Ecto neural progenitor cell (in vitro differentiated cells): Measurements from ENCODE around the gene SLC12A7.

Experiments
- DNase-seq: peaks from one replicate; pipeline ENCODE4 v3.0.0-alpha.2; 2018; ENCODE audit warnings: low spot score

SLC12A7 gene

DNA sequence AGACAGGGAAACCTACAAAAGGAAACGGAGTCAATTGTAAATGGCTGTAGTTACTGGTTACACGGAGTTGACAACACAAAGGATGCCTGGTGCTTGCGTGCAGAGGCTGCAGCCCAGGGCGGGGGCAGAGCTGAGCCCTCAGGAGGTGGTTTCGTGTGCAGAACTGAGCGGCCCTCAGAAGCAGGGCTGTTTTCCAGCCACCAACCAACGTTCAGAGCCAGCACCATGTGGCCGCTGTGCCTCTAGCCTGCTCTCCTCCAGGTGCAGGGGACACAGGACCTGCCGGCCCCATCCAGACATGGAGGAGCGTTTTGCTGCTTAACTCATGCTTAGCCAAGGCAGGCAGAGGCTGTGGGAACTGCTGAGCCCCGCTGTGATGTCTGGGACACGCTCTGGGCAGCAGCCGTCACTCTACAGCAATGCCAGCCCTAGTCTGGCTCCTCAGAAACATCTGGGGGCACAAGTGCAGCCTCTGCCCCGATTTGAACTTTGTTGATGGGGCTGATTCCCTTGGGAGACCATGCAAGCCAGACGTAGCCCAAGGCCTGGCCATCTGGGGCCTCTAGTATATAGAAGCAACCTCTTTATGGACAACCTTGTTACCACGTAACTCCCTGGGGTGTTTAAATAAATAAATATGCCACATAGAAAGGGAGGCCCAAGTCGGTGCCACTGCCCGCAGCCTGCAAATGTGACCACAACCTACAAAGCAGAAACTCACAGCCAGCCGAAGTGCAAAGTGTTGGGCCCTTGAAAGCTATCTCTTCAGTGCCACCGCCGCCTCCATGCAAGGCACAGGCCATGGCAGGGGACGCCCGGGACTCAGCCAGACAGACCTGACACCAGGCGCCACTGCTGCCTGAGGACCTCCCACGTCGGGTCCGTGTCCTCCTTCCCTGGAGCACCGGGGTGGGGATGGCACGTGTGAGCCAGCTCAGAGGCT lies 61.2 kb downstream of the SLC12A7 start:
- DNase-seq = no peak

DNA sequence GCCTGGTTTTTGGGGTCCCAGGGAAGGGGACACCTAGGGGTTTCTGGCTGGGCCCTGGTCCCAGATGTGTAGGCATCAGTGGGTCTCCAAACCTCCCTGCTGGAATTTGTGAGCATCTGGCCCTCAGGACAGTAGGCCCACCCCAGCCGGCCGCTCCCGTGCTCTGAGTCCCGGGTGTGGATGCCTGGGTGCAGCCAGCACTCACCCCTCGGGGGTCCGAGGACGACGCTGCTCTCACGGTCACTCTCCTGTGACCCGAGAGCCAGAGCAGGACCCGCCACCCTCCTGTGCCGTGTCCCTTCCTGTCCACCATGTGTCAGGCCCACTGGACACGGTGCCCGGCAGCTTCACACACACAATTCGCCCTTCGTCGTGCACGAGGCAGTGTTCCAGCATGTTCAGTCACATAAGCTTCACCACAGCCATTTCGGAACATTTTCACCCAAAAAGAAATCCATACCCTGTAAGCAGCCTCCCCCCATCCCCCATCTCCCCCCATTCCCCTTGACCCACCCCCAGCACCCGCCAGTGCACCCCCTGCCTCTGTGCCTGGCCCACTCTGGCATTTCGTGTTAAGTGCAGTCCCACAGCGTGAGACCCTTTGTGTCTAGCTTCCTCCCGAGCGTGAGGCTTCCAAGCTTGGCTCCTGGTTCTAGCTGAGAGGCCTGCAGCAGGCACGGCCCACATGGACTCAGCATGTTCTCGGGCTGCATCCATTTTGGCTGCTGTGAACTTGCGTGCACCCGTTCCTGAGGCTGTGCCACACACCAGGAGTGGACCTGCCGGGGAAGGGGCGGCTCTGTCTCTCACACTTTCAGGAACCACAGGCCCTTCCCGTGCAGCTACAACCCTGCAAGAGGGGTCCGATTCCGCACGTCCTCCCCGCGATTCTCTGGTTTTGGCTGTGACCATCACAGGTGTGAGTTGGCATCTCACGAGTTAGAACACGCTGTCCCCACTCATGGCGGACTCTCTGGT lies 62.7 kb downstream of the SLC12A7 start:
- DNase-seq = no peak

DNA sequence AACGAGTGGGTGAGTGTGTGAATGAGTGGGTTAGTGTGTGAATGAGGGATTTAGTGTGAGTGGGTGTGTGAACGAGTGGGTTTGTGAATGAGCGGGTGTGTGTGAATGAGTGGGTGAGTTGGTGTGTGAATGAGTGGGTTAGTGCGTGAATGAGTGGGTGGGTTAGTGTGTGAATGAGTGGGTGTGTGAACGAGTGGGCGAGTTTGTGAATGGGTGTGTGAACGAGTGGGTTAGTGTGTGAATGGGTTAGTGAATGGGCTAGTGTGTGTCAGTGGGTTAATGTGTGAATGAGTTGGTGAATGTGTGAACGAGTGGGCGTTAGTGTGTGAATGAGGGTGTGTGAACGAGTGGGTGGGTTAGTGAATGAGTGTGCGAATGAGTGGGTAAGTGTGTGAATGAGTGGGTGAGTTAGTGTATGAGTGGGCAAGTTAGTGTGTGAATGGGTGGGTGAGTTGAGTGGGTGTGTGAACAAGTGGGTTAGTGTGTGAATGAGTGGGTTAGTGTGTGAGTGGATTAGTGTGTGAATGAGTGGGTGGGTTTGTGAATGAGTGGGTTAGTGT lies 63.6 kb downstream of the SLC12A7 start:
- no peak for DNase-seq

DNA sequence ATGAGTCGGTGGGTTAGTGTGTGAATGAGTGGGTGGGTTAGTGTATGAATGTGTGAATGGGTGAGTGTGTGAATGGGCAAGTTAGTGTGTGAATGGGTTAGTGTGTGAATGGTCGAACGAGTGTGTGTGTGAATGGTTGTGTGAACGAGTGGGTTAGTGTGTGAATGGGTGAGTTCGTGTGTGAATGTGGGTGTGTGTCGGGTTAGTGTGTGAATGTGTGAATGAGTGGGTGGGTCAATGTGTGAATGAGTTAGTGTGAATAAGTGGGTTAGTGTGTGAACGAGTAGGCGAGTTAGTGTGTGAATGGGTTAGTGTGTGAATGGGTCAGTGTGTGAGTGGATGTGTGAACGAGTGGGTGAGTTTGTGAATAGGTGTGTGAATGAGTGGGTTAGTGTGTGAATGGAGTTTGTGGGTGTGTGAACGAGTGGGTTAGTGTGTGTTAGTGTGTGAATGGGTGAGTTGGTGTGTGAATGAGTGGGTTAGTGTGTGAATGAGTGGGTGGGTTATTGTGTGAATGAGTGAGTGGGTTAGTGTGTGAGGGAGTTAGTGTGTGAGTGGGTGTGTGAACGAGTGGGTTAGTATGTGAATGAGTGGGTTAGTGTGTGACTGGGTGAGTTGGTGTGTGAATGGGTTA lies 64.4 kb downstream of the SLC12A7 start:
- DNase-seq = no peak

DNA sequence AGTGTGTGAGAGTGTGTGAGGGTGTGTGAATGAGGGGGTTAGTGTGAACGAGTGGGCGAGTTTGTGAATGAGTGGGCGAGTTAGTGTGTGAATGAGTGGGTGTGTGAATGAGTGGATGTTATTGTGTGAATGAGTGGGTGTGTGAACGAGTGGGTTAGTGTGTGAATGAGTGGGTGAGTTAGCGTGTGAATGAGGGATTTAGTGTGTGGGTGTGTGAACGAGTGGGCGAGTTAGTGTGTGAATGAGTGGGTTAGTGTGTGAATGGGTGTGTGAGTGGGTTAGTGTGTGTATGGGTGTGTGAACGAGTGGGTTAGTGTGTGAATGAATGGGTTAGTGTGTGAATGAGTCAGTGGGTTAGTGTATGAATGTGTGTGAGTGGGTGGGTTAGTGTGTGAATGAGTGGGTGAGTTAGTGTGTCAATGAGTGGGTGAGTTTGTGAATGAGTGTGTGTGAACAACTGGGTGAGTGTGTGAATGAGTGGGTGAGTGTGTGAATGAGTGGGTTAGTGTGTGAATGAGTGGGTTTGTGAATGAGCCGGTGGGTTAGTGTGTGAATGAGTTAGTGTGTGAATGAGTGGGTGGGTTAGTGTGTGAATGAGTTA lies 65.8 kb downstream of the SLC12A7 start:
- no peak for DNase-seq

DNA sequence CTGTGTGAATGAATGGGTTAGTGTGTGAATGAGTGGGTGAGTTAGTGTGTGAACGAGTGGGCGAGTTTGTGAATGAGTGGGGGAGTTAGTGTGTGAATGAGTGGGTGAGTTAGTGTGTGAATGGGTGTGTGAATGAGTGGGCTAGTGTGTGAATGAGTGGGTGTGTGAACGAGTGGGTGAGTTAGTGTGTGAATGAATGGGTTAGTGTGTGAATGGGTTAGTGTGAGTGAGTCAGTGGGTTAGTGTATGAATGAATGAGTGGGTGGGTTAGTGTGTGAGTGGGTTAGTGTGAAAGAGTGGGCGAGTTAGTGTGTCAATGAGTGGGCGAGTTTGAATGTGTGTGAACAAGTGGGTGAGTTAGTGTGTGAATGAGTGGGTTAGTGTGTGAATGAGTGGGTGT lies 67.7 kb downstream of the SLC12A7 start:
- no peak for DNase-seq

DNA sequence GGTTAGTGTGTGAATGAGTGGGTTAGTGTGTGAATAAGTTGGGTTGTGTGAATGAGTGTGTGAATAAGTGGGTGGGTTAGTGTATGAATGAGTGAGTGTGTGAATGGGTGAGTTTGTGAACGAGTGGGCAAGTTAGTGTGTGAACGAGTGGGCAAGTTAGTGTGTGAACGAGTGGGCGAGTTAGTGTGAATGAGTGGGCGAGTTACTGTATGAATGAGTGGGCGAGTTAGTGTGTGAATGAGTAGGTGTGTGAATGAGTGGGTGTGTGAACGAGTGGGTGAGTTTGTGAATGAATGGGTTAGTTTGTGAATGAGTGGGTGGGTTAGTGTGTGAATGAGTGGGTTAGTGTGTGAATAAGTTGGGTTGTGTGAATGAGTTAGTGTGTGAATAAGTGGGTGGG lies 68.5 kb downstream of the SLC12A7 start:
- DNase-seq = no peak

DNA sequence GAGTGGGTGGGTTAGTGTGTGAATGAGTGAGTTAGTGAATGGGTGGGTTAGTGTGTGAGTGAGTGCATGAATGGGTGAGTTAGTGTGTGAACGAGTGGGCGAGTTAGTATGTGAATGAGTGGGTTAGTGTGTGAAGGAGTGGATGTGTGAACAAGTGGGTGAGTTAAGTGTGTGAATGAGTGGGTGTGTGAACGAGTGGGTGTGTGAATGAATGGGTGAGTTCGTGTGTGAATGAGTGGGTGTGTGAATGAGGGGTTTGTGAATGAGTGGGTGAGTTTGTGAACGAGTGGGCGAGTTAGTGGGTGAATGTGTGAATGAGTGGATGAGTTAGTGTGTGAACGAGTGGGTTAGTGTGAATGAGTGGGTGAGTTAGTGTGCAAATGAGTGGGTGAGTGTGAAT lies 69.2 kb downstream of the SLC12A7 start:
- no peak for DNase-seq

DNA sequence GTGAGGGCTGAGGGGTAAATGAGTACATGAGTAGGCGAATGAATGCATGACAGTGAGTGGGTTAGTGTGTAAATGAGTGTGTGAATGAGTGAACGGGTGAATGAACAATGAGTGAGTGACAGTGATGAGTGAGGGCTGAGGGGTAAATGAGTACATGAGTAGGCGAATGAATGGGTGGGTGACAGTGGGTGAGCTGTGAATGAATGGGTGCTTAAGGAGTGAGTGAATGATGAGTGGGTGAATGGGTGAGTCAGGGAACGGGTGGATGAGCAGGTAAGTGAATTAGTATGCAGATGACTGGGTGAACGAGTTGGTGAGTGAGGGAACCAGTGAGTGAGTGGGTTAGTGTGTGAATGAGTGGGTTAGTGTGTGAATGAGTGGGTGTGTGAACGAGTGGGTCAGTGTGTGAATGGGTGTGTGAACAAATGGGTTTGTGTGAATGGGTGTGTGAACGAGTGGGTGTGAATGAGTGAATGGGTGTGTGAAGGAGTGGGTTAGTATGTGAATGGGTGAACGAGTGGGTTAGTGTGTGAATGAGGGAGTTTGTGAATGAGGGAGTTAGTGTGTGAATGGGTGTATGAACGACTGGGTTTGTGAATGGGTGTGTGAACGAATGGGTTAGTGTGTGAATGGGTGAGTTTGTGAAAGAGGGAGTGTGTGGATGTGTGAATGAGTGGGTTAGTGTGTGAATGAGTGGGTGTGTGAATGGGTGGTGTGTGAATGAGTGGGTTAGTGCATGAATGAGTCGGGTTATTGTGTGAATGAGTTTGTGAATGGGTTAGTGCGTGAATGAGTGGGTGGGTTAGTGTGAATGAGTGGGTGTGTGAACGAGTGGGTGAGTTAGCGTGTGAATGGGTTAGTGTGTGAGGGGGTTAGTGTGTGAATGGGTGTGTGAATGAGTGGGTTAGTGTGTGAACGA lies 70.4 kb downstream of the SLC12A7 start:
- no peak for DNase-seq

DNA sequence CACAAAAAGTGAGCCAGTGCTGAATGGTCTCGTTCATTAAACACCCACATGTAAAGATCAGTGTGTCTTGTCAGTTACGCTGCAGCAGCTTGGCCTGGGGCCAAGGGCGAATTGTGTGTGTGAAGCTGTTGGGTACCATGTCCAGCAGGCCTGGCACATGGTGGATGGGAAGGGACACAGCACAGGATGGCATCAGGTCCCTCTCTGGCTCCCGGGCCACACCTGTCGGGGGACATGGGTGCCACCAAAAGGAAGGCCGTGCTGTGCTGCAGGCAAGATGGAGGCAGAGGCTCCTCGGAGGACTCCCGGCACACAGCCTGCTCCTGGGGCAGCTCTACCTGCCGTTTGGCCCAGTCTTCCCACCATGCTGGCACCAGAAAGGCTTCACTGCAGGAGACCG lies 71.3 kb downstream of the SLC12A7 start:
- DNase-seq = no peak

DNA sequence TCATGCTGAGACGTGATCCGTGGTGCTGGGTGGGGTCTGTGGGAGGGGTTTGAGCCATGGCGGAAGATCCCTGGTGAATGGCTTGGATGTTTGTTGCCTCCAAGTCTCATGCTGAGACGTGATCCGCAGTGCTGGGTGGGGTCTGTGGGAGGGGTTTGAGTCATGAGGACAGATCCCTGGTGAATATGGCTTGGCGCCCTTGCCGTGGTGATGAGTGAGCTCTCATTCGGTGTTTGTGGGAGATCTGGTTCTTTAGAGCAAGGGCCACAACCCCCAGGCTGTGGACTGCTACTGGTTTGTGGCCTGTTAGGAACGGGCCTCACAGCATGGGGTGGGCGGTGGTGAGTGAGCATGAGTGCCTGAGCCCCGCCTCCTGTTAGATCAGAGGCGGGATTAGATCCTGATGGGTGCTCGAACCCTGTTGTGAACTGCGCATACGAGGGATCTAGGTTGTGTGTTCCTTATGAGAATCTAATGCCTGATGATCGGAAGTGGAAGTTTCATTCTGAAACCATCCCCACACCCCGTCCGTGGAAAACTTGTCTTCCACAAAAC lies 72.1 kb downstream of the SLC12A7 start:
- no peak for DNase-seq

DNA sequence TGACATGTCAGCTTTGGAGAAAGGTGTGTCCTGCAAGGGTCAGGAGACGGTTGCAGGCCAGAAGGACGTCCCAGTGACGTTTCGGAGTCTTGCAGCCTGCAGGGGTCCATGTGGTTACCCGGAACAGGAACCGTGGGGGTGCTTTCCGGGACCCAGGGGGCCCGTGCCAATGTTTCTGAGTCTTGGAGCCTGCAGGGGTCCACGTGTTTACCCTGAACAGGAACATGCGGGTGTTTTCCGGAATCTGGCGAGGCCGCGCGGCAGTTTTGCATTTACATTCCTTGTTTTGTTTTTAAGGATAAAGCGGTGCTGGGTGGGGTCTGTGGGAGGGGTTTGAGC lies 72.7 kb downstream of the SLC12A7 start:
- DNase-seq = no peak

DNA sequence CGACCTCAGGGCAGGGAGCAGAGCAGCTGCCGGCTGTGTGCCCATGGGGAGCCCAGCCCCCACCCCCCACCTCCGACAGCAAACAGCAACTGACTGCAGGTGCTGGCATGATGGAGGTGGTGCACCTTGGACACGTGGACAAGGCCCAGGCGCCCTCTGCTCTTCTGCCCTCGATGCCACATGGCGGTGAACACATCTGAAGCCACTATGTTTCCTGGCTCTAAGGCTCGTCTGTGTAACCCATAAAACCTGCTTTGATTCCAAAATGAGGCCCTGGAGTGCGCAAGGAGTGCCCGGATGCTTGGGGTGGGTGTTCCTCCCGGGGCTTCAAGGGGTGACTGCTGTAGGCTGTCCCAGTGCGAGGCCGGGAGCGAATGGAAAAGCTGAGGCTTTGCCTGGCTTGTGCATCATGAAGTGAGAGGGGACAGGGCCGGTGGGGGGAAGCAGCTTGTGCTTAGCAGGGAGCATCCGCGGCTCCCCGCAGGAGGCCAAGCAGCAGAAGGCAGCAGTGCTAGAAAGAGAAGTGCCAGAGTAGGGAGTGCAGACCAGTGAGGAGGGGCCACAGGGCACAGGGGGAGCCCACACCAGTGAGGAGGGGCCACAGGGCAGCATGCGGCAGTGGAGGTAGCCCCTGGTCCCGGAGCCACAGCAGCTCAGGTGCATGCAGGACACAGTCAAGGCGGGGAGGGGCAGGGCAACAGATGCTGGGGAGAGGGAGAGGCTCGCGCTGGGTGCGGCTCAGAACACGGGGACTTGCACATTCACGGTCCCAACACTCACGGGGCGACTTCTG lies 73.2 kb downstream of the SLC12A7 start:
- no peak for DNase-seq

DNA sequence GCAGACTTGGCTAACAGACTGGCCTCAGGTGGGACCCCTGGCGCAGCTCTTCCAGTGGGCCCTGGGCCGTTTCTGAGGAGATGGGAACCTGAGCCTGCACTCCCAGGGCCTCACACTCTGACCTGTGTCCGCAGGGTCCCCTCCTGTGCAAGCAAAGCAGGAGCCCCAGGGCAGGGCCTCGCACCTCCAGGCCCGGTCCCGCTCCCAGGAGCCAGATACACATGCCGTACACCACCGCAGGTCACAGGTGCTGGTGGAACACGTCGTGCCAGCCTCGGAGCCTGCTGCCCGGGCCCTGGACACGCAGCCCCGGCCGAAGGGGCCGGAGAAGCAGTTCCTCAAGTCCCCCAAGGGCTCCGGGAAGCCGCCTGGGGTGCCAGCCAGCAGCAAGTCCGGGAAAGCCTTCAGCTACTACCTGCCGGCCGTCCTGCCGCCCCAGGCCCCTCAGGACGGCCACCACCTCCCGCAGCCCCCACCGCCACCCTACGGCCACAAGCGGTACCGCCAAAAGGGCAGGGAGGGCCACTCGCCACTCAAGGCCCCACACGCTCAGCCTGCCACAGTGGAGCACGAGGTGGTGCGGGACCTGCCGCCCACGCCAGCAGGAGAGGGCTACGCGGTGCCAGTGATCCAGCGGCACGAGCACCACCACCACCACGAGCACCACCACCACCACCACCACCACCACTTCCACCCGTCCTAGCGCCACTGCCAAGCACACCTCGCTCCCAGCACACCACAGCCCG lies 74.0 kb downstream of the SLC12A7 start:
- no peak for DNase-seq

DNA sequence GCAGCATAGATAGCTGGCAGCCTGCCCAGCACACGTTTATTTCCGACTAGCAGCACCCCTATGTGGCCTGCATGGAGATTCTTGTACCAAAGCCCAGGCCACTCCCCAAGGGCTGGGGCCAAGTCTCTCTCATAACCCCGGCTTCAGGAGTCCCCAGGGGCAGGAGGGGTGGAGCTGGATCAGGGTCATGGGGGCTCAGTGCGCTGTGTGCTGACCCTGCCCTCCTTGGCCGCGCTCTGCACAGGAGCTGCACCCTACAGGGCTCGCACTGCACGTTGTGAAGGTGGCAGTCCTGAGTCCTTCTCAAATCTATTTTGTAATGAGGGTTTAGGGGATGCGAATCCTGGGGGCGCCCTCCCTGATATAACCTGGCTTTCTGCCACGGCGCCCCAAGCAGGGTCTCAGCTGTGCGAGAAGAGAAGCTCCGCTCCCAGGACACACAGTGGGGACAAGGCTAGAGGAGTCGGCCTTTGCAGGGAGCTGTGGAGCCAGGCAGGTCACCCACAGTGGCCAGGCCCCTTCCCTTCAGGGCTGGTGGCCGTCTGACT lies 74.7 kb downstream of the SLC12A7 start:
- no peak for DNase-seq

DNA sequence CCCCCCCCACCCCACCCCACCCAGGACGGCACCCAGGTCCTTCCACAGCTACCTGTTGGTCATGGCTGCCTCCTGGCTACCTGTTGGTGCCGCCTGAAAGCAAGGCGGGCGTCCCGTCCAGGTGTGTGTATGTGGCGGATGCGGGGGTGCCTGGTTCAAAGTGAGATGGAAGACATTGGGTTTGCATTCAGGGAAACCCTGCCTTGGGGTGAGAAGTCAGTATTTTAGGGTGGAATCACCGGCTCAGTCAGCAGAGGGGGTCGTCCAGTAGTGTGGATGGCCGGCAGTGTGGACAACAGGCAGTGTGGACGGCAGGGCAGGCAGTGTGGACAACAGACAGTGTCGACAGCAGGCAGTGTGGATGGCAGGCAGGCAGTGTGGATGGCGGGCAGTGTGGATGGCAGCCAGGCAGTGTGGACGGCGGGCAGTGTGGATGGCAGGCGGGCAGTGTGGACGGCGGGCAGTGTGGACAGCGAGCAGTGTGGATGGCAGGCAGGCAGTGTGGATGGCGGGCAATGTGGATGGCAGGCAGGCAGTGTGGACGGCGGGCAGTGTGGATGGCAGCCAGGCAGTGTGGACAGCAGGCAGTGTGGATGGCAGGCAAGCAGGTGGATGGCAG lies 75.2 kb downstream of the SLC12A7 start:
- DNase-seq = no peak

DNA sequence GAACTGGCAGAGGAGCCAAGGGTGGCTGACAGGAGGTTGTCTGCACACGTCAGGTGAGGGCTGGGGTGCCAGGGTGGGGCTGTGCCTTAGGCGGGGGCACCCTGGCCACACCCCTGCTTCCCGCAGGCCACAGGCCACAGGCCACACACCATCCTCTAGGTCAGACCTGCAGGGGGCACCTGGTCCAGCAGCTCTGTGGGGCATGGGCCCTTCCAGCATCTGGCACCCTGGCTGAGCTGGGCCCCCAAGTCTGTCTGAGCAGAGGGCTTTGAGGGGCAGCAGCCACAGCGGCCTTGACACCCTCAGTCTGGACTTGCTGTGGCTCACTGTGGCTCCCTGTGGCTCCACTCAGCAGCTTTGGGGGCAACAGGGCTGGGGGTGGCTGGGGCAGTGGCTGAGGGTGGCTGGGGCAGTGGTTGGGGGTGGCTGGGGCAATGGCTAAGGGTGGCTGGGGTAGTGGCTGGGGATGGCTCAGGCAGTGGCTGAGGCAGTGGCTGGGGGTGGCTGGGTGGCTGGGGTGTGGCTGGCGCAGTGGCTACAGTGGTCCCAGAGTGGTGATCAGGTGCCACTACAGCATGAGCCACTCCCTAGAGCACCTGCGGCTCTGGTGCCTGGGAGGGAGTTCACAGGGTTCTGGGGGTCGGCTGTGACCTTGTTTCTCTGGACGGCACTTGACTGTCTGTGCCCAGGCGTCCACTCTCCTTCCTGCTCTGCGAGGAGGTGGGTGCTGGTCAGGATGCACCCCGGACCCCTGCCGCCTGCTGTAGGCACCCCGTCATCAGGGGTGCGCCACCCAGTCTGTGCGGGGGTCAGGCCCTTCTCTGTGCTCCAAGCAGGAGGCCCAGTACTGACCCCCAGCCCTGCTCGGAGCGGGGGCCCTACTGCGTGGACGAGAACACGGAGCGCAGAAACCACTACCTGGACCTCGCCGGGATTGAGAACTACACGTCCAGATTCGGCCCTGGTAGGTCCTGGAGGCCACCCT lies 76.2 kb downstream of the SLC12A7 start:
- no peak for DNase-seq
